Activated T-cell treated with anti-CD3 and anti-CD28 coated beads, Interleukin-2, amount 50 U/mL, for 48 hours (primary cell): ENCODE results near the gene GGTLC2.
"Not testable (repeated sequence)": the region's sequence is repeated elsewhere in the genome, so short reads cannot be mapped to it uniquely, and the experiment has no call there.

Experiments used
- DNase-seq, 2 experiments: peaks; one replicate each; pipeline ENCODE4 v3.0.0-alpha.2; 2020

The GGTLC2 gene

DNA sequence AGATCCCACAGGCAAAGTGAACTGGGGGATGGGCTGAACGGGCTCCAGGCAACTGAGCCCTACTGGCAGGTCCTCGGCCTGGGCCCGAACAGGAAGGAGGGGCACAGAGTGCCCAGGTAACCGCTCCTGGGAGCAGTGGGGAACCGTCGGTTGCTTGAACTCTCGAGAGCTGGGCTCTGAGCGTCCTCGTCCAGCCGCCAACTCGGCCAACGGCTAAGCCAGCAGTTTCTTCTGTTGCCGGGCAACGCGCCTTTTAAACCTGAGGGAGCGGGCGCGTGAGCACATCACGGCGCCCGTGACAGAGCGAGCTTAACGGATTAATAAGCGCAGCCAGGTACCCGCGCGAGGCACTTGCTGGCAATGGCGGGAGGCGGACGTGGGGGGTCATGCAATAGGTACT, at the start of gene GGTLC2:
Gene GGTLC2 (plus strand): TSS at position 301 of the 400 bp plus-strand sequence. CDS start 1,732 bp downstream, outside the sequence.
- not testable (repeated sequence) for DNase-seq

GRCh38 chr22:22595001-22595835, 49.2 kb upstream of the GGTLC2 start:
- DNase-seq = no peak

DNA sequence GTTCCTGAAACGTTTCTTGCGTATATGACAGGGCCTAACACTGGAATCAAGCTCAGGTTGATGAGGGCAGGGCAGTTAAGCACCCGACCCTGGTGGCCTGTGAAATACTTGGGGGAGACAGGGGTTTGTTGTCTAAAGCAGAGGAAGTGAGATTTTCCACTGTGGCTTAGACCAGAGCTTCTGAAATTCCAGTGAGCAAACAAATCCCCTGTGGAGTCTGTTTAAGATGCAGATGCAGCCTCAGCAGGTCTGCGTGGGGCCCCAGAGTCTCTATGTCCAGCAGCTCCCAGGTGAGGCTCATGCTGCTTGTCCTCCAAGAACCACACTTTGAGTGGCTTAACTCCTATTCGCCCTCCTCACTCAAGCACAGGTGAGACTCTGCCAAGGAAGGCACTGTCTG, 46.3 kb upstream of the GGTLC2 start:
- DNase-seq = no peak

DNA sequence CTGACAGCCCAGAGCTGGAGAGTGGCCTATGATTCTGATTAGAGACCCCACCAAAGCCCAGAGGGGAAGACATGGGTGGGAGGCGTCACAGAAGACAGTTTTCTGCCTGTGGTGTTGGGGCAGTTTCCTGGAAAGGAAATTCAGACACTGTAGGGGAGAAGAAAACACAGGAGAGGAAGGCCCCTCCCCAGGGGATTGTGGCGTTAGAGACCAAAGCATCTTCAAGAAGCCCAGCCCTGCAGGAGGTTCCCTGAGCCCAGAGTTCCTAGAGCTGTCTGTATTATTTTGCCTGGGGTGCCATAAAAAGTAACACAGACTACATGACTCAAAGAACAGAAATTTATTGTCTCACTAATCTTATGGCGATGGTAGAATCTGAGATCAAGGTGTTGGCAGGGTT, 45.2 kb upstream of the GGTLC2 start:
- no peak for DNase-seq

GRCh38 chr22:22600531-22601261, 43.7 kb upstream of the GGTLC2 start:
- no peak for DNase-seq

GRCh38 chr22:22603470-22603947, 40.9 kb upstream of the GGTLC2 start:
- no peak for DNase-seq

GRCh38 chr22:22604326-22605073, 39.9 kb upstream of the GGTLC2 start:
- DNase-seq = no peak

DNA sequence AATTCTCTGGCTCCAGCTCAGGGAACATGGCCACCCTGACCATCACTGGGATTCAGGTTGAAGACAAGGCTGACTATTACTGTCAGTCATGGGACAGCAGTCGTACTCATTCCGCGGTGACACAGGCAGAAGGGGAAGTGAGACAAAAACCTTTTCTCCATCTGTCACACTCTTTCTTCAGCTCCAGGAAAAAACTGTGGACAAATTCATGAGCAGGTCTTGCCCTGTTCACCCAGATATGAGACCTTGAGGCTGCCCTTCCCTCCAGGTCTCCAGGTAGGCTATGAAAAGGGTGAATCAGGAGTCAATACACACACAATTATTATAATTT, 39.4 kb upstream of the GGTLC2 start:
- DNase-seq = no peak

DNA sequence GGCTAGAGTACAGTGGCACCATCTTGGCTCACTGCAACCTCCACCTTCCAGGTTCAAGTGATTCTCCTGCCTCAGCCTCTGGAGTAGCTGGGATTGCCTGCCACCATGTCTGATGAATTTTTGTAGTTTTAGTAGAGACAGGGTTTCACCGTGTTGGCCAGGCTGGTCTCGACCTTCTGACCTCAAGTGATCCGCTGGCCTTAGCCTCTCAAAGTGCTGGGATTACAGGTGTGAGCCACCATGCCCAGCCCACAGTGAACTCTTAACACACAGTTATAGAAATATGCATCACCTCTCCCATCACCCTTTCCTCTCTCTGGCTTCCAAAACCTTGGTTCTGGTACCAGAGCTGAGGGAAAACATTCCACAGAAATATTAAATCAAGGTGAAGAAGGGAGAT, 36.4 kb upstream of the GGTLC2 start:
- not testable (repeated sequence) for DNase-seq

GRCh38 chr22:22609291-22609690, 35.1 kb upstream of the GGTLC2 start:
- DNase-seq = no peak

DNA sequence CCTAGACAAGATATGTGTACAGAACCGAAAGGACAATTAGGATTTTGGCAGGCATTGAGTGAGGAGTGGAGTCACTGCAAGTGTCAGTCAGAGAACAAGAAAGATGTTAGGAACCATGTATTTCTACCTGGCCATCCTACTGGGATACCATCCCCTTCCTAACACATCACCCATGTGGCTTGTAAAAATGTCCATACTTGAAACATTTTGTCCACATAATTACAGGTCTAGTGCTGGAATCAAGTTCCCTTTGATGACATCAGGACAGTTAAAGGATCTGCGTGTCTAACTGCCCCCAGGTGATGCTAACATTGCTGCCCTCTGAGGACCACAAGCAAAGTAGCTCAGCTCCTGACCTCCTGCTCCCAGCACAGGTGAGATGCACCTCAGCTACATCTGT, 31.9 kb upstream of the GGTLC2 start:
- DNase-seq = no peak

DNA sequence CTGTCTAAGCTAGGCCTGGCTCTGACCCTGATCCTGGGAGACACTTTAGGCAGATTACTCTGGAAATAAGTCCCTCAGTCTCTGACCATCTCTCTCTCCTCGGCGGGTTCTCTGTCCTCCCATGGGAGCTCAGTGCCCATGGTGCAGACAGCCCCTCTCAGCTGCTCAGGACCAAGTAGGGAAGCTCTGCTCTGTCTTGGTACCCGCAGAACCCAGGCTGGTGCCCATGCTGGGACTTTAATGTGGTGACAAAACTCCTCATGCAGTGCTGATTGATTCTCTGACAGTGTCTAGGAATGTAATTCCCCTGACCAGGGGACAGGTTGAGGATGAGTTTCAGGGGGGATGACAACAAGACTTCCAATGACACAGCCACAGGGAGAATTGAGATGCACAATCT, 30.3 kb upstream of the GGTLC2 start:
- no peak for DNase-seq

DNA sequence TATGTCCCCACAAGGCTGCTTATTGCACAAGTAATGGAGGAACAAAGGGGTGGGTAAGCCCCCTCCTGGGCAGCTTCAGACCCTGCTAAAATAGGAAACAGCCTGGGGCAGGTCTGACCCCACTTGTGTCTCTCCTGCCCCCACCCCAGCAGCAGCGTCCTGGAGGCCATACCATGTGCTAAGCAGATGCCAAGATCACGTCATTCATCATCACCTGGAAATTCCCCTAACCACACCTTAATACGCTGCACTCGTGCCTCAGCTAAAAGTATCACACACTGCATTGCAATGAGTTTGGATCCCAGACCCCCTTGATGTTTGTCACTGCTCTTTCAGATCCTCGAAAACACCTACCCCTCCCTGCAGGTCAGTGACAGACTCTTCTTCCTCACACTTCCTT, 27.8 kb upstream of the GGTLC2 start:
- DNase-seq = peak; percentile 22 to 30

DNA sequence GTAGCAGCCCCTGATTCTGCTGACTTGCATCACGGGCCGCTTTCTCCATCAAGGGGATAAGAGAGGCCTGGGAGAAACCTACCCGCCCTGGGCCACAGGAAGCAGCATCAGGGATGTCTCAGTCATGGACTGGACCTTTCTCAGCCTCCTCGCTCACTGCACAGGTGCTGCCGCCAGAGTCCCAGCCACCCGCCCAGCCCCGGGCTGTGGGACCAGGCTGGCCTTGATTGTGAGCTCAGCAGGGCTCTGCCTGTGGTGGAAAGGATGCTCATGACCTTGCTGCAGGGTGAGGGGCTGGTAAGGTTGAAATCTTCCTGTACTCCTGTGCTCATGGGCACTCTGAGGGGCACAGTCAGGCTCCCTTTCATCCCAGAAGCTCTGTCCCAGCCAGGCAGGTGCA, 26.0 kb upstream of the GGTLC2 start:
- DNase-seq = no peak

DNA sequence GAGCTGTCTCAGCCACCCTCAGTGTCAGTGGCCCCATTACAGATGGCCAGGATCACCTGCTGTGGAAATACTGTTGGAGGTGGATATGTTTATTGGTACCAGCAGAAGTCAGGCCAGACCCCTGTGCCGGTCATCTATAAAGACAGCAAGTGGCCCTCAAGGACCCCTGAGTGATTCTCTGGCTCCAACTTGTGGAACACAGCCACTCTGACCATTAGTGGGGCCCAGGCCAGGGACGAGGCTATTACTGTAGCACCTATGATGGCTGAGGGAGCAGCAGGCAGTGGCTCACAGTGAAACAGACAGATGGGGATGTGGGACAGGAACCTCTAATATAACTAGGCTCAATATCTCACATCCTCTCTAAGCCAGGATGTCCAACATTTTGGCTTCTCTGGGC, 25.5 kb upstream of the GGTLC2 start:
- DNase-seq = no peak

DNA sequence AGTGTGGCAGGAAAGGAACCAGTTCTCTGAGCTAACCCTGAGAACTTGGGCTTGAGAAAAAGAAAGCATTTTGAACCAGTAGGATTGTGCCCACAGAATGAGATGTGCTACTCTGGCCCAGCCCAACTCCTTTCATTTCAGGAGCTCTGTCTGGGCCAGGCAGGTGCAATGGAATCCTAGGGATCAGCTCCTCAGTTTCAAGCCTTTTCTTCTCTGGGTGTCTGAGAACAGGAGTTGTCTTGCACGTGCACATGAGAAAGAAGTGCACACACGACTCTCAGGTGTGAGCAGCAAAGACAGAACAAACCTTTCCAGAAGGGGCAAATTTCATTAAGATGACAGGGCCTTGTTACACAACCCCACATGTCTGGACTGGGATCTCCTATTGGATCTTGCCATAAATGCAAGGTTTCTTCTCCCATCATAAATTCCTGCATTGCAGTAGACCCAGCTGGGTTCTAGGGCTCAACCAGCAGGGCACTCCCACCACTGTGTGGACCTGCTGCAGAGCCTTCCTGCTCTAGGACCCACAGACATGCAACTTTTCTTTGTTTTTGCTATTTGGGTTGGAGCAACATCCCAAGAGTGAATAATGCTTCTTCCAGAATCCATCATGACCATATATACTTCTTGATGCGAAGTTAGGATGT, 24.5 kb upstream of the GGTLC2 start:
- DNase-seq = no peak

- not testable (repeated sequence) for DNase-seq
Measured at GRCh38 chr22:22628546-22629495, 15.6 kb upstream of the GGTLC2 start.

- DNase-seq = not testable (repeated sequence)
Measured at GRCh38 chr22:22631223-22631652, 13.2 kb upstream of the GGTLC2 start.

- DNase-seq = not testable (repeated sequence)
Measured at GRCh38 chr22:22632226-22632625, 12.2 kb upstream of the GGTLC2 start.

- not testable (repeated sequence) for DNase-seq
Measured at GRCh38 chr22:22633533-22633932, 10.9 kb upstream of the GGTLC2 start.

DNA sequence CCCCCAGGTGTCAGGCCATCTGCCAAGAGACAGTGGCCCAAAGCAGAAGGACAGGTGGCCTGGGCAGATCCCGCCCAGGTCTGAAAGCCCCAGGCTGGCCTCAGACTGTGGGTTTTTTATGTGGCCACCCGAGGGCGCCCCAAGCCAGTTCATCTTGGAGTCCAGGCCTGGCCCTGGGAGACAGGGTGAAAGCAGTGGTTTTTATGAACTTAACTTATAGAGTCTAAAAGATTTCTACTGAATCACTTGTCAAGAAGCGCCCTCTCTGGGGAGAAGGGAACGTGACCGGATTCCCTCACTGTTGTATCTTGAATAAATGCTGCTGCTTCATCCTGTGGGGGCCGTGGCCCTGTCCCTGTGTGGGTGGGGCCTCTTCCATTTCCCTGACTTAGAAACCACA, 8.2 kb upstream of the GGTLC2 start:
- peak; percentile 67 to 68 for DNase-seq

DNA sequence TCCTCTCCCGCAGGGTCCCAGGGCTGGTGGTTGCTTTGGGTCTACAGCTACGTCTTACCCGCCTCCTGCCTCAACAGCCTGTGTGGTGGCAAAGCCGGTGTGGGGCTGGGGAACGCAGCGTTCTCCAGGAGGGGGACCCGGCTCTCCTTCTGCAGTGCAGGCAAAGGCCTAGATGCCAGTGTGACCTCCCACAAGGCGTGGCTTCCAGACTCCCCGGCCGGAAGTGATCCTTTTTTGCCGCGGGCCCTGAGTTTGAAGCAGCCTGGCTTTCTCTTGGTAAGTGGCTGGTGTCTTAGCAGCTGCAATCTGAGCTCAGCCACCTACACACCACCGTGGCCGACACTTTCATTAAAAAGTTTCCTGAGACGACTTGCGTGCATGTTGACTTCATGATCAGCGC, 6.1 kb upstream of the GGTLC2 start:
- not testable (repeated sequence) for DNase-seq
